DOHH2 (cell line): ENCODE measurements around the gene INTS6L.

Experiments used
- H3F3A ChIP-seq: fragments of 200-600 bp; sonication (generic), shearing (Covaris generic); 2 replicates; pipeline ENCODE4 v1.6.0; 2016; ENCODE audit warnings: antibody characterized with exemption, mild to moderate bottlenecking; ENCODE audit not compliant: control insufficient read depth, insufficient read depth
- H3K27ac ChIP-seq: fragments of 200-600 bp; sonication (generic); 2 replicates; pipeline ENCODE4 v1.5.1; 2014; ENCODE audit warnings: low read depth, mild to moderate bottlenecking, low read length, moderate library complexity
- H3K27me3 ChIP-seq: fragments of 200-600 bp; sonication (generic); 2 replicates; pipeline ENCODE4 v1.6.1; 2014; ENCODE audit warnings: mild to moderate bottlenecking, low read length, mixed read lengths; ENCODE audit not compliant: control insufficient read depth
- H3K36me3 ChIP-seq: fragments of 200-600 bp; sonication (generic); 2 replicates; pipeline ENCODE4 v1.6.1; 2014; ENCODE audit warnings: mild to moderate bottlenecking, low read length, moderate library complexity, mixed read lengths; ENCODE audit not compliant: control insufficient read depth
- H3K4me1 ChIP-seq: fragments of 200-600 bp; sonication (generic); 2 replicates; pipeline ENCODE4 v1.6.1; 2014; ENCODE audit warnings: mild to moderate bottlenecking, low read length, mixed read lengths; ENCODE audit not compliant: control insufficient read depth
- H3K4me2 ChIP-seq: fragments of 200-600 bp; sonication (generic); 2 replicates; pipeline ENCODE4 v1.6.0; 2014; ENCODE audit warnings: mild to moderate bottlenecking, low read length, moderate library complexity
- H3K4me3 ChIP-seq: fragments of 200-600 bp; sonication (generic); 2 replicates; pipeline ENCODE4 v1.5.1; 2014; ENCODE audit warnings: mild to moderate bottlenecking, low read length, mixed read lengths
- H3K79me2 ChIP-seq: fragments of 200-600 bp; sonication (generic); 2 replicates; pipeline ENCODE4 v1.6.1; 2014; ENCODE audit warnings: mild to moderate bottlenecking, low read length, mixed read lengths; ENCODE audit not compliant: control insufficient read depth
- H3K9me2 ChIP-seq: fragments of 200-600 bp; sonication (generic); replicated peaks from 2 replicates; pipeline ENCODE4 v1.6.1; 2014; ENCODE audit warnings: mild to moderate bottlenecking, low read length, mixed read lengths; ENCODE audit not compliant: control insufficient read depth
- H3K9me3 ChIP-seq: fragments of 200-600 bp; sonication (generic); 2 replicates; pipeline ENCODE4 v1.6.1; 2014; ENCODE audit warnings: antibody characterized with exemption, low read length, mixed read lengths; ENCODE audit not compliant: control insufficient read depth, insufficient read depth
- H4K20me1 ChIP-seq: fragments of 200-600 bp; sonication (generic); 2 replicates; pipeline ENCODE4 v1.6.0; 2014; ENCODE audit warnings: low read depth, mild to moderate bottlenecking, antibody characterized with exemption, low read length, moderate library complexity; ENCODE audit not compliant: control insufficient read depth, insufficient read depth
- EZH2phosphoT487 ChIP-seq: fragments of 200-600 bp; sonication (generic); IDR thresholded peaks from 2 replicates; pipeline ENCODE4 v1.6.1; 2017; ENCODE audit warnings: borderline replicate concordance, mild to moderate bottlenecking, antibody characterized with exemption, low read length, moderate library complexity, mixed read lengths
- TF ChIP-seq, protein P1 (sequence below): fragments of 200-600 bp; sonication (generic); IDR thresholded peaks from one replicate; pipeline ENCODE4 v1.5.1; 2014; ENCODE audit warnings: antibody characterized with exemption, mild to moderate bottlenecking, low read depth, low read length; ENCODE audit not compliant: poor library complexity, severe bottlenecking

Gene INTS6L

DNA sequence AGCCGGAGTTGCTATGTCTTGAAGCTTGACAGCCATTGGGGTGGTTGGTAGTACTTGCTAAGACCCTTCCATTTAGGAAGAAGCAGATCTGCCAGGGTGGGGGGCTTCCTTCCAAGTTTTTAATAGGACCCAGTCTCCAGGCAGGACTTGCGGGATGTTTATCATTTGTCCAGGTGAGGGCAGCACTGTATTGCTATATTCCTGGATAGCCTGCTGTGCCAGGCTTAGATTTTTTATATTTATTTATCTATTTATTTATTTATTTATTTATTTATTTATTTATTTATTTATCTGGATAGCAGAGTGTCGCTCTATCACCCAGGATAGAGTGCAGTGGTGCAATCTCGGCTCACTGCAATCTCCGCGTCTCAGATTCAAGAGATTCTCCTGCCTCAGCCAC, 105.5 kb downstream of the INTS6L start:
- no peaks in the 10 kb centered on the region for H3K79me2 ChIP-seq
- no peak overlapping the region for H3K4me3 ChIP-seq
- H3K4me2 ChIP-seq = no peak overlapping the region
- H3F3A ChIP-seq = no peaks in the 10 kb centered on the region
- H4K20me1 ChIP-seq = no peaks in the 10 kb centered on the region
- H3K27ac ChIP-seq = no peak overlapping the region
- no peaks in the 10 kb centered on the region for H3K9me3 ChIP-seq
- no peaks in the 10 kb centered on the region for H3K27me3 ChIP-seq
- no peaks in the 10 kb centered on the region for H3K9me2 ChIP-seq
- no peak for TF ChIP-seq EZH2phosphoT487
- TF ChIP-seq, protein P1, sequence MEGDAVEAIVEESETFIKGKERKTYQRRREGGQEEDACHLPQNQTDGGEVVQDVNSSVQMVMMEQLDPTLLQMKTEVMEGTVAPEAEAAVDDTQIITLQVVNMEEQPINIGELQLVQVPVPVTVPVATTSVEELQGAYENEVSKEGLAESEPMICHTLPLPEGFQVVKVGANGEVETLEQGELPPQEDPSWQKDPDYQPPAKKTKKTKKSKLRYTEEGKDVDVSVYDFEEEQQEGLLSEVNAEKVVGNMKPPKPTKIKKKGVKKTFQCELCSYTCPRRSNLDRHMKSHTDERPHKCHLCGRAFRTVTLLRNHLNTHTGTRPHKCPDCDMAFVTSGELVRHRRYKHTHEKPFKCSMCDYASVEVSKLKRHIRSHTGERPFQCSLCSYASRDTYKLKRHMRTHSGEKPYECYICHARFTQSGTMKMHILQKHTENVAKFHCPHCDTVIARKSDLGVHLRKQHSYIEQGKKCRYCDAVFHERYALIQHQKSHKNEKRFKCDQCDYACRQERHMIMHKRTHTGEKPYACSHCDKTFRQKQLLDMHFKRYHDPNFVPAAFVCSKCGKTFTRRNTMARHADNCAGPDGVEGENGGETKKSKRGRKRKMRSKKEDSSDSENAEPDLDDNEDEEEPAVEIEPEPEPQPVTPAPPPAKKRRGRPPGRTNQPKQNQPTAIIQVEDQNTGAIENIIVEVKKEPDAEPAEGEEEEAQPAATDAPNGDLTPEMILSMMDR = no peak
- H3K4me1 ChIP-seq = no peaks in the 10 kb centered on the region
- no peaks in the 10 kb centered on the region for H3K36me3 ChIP-seq

DNA sequence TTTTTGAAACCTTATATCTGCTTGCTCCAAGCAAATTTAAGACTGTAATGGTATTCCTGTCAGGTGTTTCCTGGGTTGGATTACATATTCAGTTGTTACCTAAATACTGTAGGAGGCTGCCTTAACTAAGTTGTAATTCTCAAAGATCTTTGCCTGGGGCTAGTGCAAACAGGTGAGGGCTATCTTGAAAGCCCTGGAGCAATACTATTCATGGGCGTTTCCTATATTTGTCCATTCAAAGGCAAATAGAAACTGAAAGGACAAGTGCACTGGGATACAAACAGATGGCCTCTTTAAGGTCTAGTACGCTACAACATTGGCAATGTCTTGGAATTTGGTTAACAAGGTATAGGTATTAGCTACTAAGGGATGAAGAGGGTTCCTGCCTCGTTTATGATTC, 108.9 kb downstream of the INTS6L start:
- Histone ChIP-seq H3K27ac (no peak overlapping the region), H3K36me3 (no peaks in the 10 kb centered on the region), H4K20me1 (no peaks in the 10 kb centered on the region), H3K27me3 (no peaks in the 10 kb centered on the region), H3K9me2 (no peaks in the 10 kb centered on the region), H3K4me1 (no peaks in the 10 kb centered on the region), H3F3A (no peaks in the 10 kb centered on the region), H3K79me2 (no peaks in the 10 kb centered on the region), H3K9me3 (no peaks in the 10 kb centered on the region), H3K4me2 (no peak overlapping the region), H3K4me3 (no peak overlapping the region)
- TF ChIP-seq, protein P1 = no peak
- TF ChIP-seq EZH2phosphoT487 = no peak
